ENCODE data around the gene CDH12.
"Not testable (repeated sequence)": the region's sequence is repeated elsewhere in the genome, so short reads cannot be mapped to it uniquely, and the experiment has no call there.

DNA sequence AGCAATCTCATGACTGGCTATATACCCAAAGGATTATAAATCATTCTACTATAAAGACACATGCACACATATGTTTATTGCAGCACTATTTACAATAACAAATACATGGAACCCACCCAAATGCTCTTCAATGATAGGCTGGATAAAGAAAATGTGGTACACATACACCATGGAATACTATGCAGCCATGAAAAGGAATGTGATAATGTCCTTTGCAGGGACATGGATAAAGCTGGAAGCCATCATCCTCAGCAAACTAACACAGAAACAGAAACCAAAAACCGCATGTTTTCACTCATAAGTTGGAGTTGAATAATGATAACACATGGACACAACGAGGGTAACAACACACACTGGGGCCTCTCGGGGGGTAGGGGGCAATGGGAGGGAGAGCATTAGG lies 520.2 kb downstream of the CDH12 start:
- not testable (repeated sequence) for TF ChIP-seq CTCF, POLR2A, EP300, POLR2AphosphoS5 (IDR thresholded peaks at IDR 0.05)

Data from gastroesophageal sphincter (tissue), 3 donors.